Loucy (cell line): ENCODE measurements around the gene ZNF76.

Experiments
- H2AFZ ChIP-seq: fragments of 200-600 bp; sonication (generic); 2 replicates; pipeline ENCODE4 v1.6.0; 2016; ENCODE audit warnings: antibody characterized with exemption, mild to moderate bottlenecking, low read length, moderate library complexity
- H3F3A ChIP-seq: fragments of 200-600 bp; 2 replicates; pipeline ENCODE4 v1.6.0; 2016; ENCODE audit warnings: antibody characterized with exemption, low read depth, mild to moderate bottlenecking
- H3K27me3 ChIP-seq: fragments of 200-600 bp; sonication (generic); 2 replicates; pipeline ENCODE4 v1.6.1; 2014; ENCODE audit warnings: low read length, mild to moderate bottlenecking; ENCODE audit not compliant: insufficient read depth, poor library complexity, severe bottlenecking
- H3K36me3 ChIP-seq: fragments of 200-600 bp; sonication (generic); 2 replicates; pipeline ENCODE4 v1.6.1; 2016; ENCODE audit warnings: low read length; ENCODE audit not compliant: insufficient read depth
- H3K4me1 ChIP-seq: fragments of 200-600 bp; sonication (generic); 2 replicates; pipeline ENCODE4 v1.5.1; 2014; ENCODE audit warnings: low read length, mild to moderate bottlenecking; ENCODE audit not compliant: insufficient read depth, poor library complexity, severe bottlenecking
- H3K4me2 ChIP-seq: fragments of 200-600 bp; sonication (generic); 2 replicates; pipeline ENCODE4 v1.6.0; 2014; ENCODE audit warnings: antibody characterized with exemption, low read length, low read depth, mild to moderate bottlenecking; ENCODE audit not compliant: poor library complexity, severe bottlenecking
- H3K4me3 ChIP-seq: fragments of 200-600 bp; sonication (generic); 2 replicates; pipeline ENCODE4 v1.5.1; 2014; ENCODE audit warnings: low read length, mild to moderate bottlenecking, mixed read lengths; ENCODE audit not compliant: poor library complexity, severe bottlenecking
- H3K79me2 ChIP-seq: fragments of 200-600 bp; sonication (generic); 2 replicates; pipeline ENCODE4 v1.6.1; 2014; ENCODE audit warnings: low read length; ENCODE audit not compliant: insufficient read depth
- H3K9ac ChIP-seq: fragments of 200-600 bp; sonication (generic); 2 replicates; pipeline ENCODE4 v1.6.0; 2014; ENCODE audit warnings: mild to moderate bottlenecking, low read depth, low read length, moderate library complexity; ENCODE audit not compliant: poor library complexity, severe bottlenecking
- H3K9me2 ChIP-seq: fragments of 200-600 bp; sonication (generic); replicated peaks from 2 replicates; pipeline ENCODE4 v1.6.1; 2016; ENCODE audit warnings: low read depth, low read length, mixed read lengths
- H3K9me3 ChIP-seq: fragments of 200-600 bp; sonication (generic); 2 replicates; pipeline ENCODE4 v1.6.1; 2014; ENCODE audit warnings: mild to moderate bottlenecking, antibody characterized with exemption, low read length, low read depth; ENCODE audit not compliant: insufficient read depth
- H4K20me1 ChIP-seq: fragments of 200-600 bp; sonication (generic); 2 replicates; pipeline ENCODE4 v1.6.0; 2014; ENCODE audit warnings: antibody characterized with exemption, low read length, mild to moderate bottlenecking; ENCODE audit not compliant: insufficient read depth, poor library complexity, severe bottlenecking
- EZH2phosphoT487 ChIP-seq: fragments of 200-600 bp; IDR thresholded peaks from 2 replicates; pipeline ENCODE4 v1.6.1; 2018; ENCODE audit warnings: antibody characterized with exemption, mild to moderate bottlenecking, moderate library complexity, borderline replicate concordance
- TF ChIP-seq, protein P1 (sequence below): fragments of 200-600 bp; sonication (generic); conservative IDR thresholded peaks from 2 replicates; pipeline ENCODE4 v1.5.1; 2014; ENCODE audit warnings: mild to moderate bottlenecking, antibody characterized with exemption, low read length

Gene ZNF76

DNA sequence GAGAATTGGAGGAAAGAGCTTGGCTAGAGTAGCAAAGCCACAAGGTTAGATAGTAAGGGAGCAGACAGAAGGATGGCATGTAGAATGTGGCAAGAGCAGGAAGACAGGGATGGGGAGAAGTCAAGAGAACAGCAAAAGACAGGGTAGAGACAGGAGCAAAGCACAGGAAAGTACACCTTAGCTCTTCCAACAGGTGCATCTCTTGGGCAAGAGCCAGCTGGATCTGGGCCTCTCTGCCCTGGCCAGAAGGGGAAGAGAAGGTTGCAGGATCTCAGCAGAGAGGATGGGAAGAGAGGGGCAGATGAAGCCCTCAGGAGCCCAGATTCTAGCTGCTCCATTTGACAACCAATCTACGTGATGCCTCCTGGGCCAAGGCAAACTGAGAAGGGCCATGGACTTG, 29.0 kb upstream of the ZNF76 start:
- Histone ChIP-seq H3K36me3 (no peaks in the 10 kb centered on the region), H3K4me2 (no peak overlapping the region), H3K4me3 (no peak overlapping the region), H3K4me1 (no peaks in the 10 kb centered on the region), H2AFZ (no peak overlapping the region), H3K9me2 (no peaks in the 10 kb centered on the region), H4K20me1 (no peaks in the 10 kb centered on the region), H3K9me3 (no peaks in the 10 kb centered on the region), H3K79me2 (no peaks in the 10 kb centered on the region), H3K27me3 (no peaks in the 10 kb centered on the region), H3F3A (no peaks in the 10 kb centered on the region), H3K9ac (no peak overlapping the region)
- no peak for TF ChIP-seq EZH2phosphoT487
- TF ChIP-seq, protein P1, sequence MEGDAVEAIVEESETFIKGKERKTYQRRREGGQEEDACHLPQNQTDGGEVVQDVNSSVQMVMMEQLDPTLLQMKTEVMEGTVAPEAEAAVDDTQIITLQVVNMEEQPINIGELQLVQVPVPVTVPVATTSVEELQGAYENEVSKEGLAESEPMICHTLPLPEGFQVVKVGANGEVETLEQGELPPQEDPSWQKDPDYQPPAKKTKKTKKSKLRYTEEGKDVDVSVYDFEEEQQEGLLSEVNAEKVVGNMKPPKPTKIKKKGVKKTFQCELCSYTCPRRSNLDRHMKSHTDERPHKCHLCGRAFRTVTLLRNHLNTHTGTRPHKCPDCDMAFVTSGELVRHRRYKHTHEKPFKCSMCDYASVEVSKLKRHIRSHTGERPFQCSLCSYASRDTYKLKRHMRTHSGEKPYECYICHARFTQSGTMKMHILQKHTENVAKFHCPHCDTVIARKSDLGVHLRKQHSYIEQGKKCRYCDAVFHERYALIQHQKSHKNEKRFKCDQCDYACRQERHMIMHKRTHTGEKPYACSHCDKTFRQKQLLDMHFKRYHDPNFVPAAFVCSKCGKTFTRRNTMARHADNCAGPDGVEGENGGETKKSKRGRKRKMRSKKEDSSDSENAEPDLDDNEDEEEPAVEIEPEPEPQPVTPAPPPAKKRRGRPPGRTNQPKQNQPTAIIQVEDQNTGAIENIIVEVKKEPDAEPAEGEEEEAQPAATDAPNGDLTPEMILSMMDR, result no peak

DNA sequence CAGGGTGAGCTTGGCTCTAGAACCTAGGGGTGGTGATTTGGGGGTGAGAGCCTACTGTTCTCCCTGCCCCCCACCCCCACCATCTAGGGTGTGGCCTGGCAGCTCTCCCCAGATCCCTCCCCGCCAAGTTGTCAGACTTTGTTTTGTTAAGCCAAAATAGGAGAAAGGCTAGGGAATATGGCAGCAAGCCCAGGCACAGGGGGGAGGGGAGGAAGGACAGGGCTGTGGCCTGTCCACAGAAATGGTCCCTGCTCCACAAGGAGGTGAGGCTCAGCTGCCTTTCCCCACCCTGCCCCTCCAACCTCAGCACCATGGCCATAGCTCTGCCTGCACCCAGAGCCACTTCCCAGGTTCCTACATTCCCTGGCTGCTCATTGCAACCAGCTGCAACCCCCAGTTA, 28.6 kb upstream of the ZNF76 start:
- H3K9me2 ChIP-seq, result no peaks in the 10 kb centered on the region
- H3K79me2 ChIP-seq, result no peaks in the 10 kb centered on the region
- no peaks in the 10 kb centered on the region for H3K9me3 ChIP-seq
- TF ChIP-seq, protein P1, result no peak
- no peak for TF ChIP-seq EZH2phosphoT487
- no peak overlapping the region for H3K4me3 ChIP-seq
- H3K4me2 ChIP-seq, result no peak overlapping the region
- no peaks in the 10 kb centered on the region for H3K27me3 ChIP-seq
- H3K36me3 ChIP-seq, result no peaks in the 10 kb centered on the region
- H4K20me1 ChIP-seq, result no peaks in the 10 kb centered on the region
- H2AFZ ChIP-seq, result no peak overlapping the region
- H3K4me1 ChIP-seq, result no peaks in the 10 kb centered on the region
- H3F3A ChIP-seq, result no peaks in the 10 kb centered on the region
- no peak overlapping the region for H3K9ac ChIP-seq

DNA sequence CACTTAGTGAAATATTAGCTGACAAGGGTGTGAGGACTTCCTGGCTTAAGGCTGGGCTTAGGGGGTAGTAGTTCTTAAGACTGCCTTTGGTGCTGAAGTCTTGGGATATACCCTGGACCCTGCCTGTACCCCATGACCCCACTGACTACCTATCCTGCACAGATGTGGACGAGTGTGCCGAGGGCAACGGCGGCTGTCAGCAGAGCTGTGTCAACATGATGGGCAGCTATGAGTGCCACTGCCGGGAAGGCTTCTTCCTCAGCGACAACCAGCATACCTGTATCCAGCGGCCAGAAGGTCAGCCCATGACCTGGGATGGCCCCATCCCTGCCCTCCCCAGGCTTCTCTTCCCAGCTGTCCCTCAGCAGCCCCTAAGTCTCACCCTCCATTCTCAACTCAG, 28.0 kb upstream of the ZNF76 start:
- no peak overlapping the region for H3K4me2 ChIP-seq
- no peaks in the 10 kb centered on the region for H3K9me2 ChIP-seq
- no peak overlapping the region for H3K9ac ChIP-seq
- H3K36me3 ChIP-seq, result no peaks in the 10 kb centered on the region
- H4K20me1 ChIP-seq, result no peaks in the 10 kb centered on the region
- no peak overlapping the region for H3K4me3 ChIP-seq
- no peak overlapping the region for H2AFZ ChIP-seq
- H3K9me3 ChIP-seq, result no peaks in the 10 kb centered on the region
- H3K4me1 ChIP-seq, result no peaks in the 10 kb centered on the region
- H3K79me2 ChIP-seq, result no peaks in the 10 kb centered on the region
- H3F3A ChIP-seq, result no peaks in the 10 kb centered on the region
- H3K27me3 ChIP-seq, result no peaks in the 10 kb centered on the region
- no peak for TF ChIP-seq EZH2phosphoT487
- TF ChIP-seq, protein P1, result no peak
